ENCODE results near the gene ACSM3. TPM values are rescaled to one million over a fixed set of nuclear protein-coding genes. Genes with fewer than 3 reads are reported as not detected.
"Not testable (repeated sequence)": the region's sequence is repeated elsewhere in the genome, so short reads cannot be mapped to it uniquely, and the experiment has no call there.

The ACSM3 gene
- total and polyA plus RNA-seq, 4 donors, result 0.49 to 2.2 (median 0.99) TPM

- H3K4me3 ChIP-seq (ENCODE audit: low read length in 2 of 2); H3K27me3 ChIP-seq (ENCODE audit: control insufficient read depth in 1 of 2, insufficient read depth in 2 of 2, low read length in 1 of 2); H3K4me1 ChIP-seq (ENCODE audit: control insufficient read depth in 1 of 2, insufficient read depth in 2 of 2, low read length in 2 of 2); ATAC-seq (ENCODE audit: low FRiP score); H3K9me3 ChIP-seq (ENCODE audit: control insufficient read depth, low read length); H3K27ac ChIP-seq (ENCODE audit: low read depth in 1 of 2, low read length in 2 of 2); intact Hi-C loops (cut with DNase I); H3K36me3 ChIP-seq (ENCODE audit: control insufficient read depth in 1 of 2, insufficient read depth in 2 of 2, low read length in 1 of 2); DNase-seq: not testable (repeated sequence)
- WGBS, 2 donors, result 76 to 81% methylated on average over 1 of the region's 1 CpG
Measured at GRCh38 chr16:20764448-20764847, 634 bp downstream of the ACSM3 start.

GRCh38 chr16:20765732-20766131, 1.9 kb downstream of the ACSM3 start:
- H3K4me1 ChIP-seq (ENCODE audit: control insufficient read depth in 1 of 2, insufficient read depth in 2 of 2, low read length in 2 of 2), result no peaks in the 10 kb centered on the region
- H3K36me3 ChIP-seq (ENCODE audit: control insufficient read depth in 1 of 2, insufficient read depth in 2 of 2, low read length in 1 of 2), result no peaks in the 10 kb centered on the region
- H3K4me3 ChIP-seq (ENCODE audit: low read length in 2 of 2), result no peak overlapping the region
- H3K27ac ChIP-seq (ENCODE audit: low read depth in 1 of 2, low read length in 2 of 2), result no peak overlapping the region
- DNase-seq (no peak), ATAC-seq (ENCODE audit: low FRiP score) (no peak)
- no peaks in the 10 kb centered on the region for H3K9me3 ChIP-seq (ENCODE audit: control insufficient read depth, low read length)
- WGBS, 2 donors, result 93 to 98% methylated on average over 2 of the region's 2 CpGs
- intact Hi-C loops (cut with DNase I), result no loop called here
- H3K27me3 ChIP-seq (ENCODE audit: control insufficient read depth in 1 of 2, insufficient read depth in 2 of 2, low read length in 1 of 2), result no peaks in the 10 kb centered on the region

- Histone ChIP-seq H3K36me3 (ENCODE audit: control insufficient read depth in 1 of 2, insufficient read depth in 2 of 2, low read length in 1 of 2) (no peaks in the 10 kb centered on the region), H3K27ac (ENCODE audit: low read depth in 1 of 2, low read length in 2 of 2) (no peak overlapping the region), H3K27me3 (ENCODE audit: control insufficient read depth in 1 of 2, insufficient read depth in 2 of 2, low read length in 1 of 2) (no peaks in the 10 kb centered on the region), H3K9me3 (ENCODE audit: control insufficient read depth, low read length) (no peaks in the 10 kb centered on the region), H3K4me3 (ENCODE audit: low read length in 2 of 2) (no peak overlapping the region), H3K4me1 (ENCODE audit: control insufficient read depth in 1 of 2, insufficient read depth in 2 of 2, low read length in 2 of 2) (no peaks in the 10 kb centered on the region)
- intact Hi-C loops (cut with DNase I), result no loop called here
- WGBS, 2 donors, result 89 to 90% methylated on average over 5 of the region's 5 CpGs
- ATAC-seq (ENCODE audit: low FRiP score), result no peak
- DNase-seq, result no peak
Measured at GRCh38 chr16:20766294-20766693, 2.5 kb downstream of the ACSM3 start.

- Histone ChIP-seq H3K27ac (ENCODE audit: low read depth in 1 of 2, low read length in 2 of 2) (no peak overlapping the region), H3K27me3 (ENCODE audit: control insufficient read depth in 1 of 2, insufficient read depth in 2 of 2, low read length in 1 of 2) (no peaks in the 10 kb centered on the region), H3K4me3 (ENCODE audit: low read length in 2 of 2) (no peak overlapping the region), H3K9me3 (ENCODE audit: control insufficient read depth, low read length) (no peaks in the 10 kb centered on the region), H3K4me1 (ENCODE audit: control insufficient read depth in 1 of 2, insufficient read depth in 2 of 2, low read length in 2 of 2) (no peaks in the 10 kb centered on the region), H3K36me3 (ENCODE audit: control insufficient read depth in 1 of 2, insufficient read depth in 2 of 2, low read length in 1 of 2) (no peaks in the 10 kb centered on the region)
- DNase-seq (no peak), ATAC-seq (ENCODE audit: low FRiP score) (no peak)
- intact Hi-C loops (cut with DNase I), result no loop called here
Measured at GRCh38 chr16:20767577-20767976, 3.8 kb downstream of the ACSM3 start.

GRCh38 chr16:20768121-20768520, 4.3 kb downstream of the ACSM3 start:
- Histone ChIP-seq H3K4me3 (ENCODE audit: low read length in 2 of 2) (no peak overlapping the region), H3K4me1 (ENCODE audit: control insufficient read depth in 1 of 2, insufficient read depth in 2 of 2, low read length in 2 of 2) (no peaks in the 10 kb centered on the region), H3K9me3 (ENCODE audit: control insufficient read depth, low read length) (no peaks in the 10 kb centered on the region), H3K27me3 (ENCODE audit: control insufficient read depth in 1 of 2, insufficient read depth in 2 of 2, low read length in 1 of 2) (no peaks in the 10 kb centered on the region), H3K36me3 (ENCODE audit: control insufficient read depth in 1 of 2, insufficient read depth in 2 of 2, low read length in 1 of 2) (no peaks in the 10 kb centered on the region), H3K27ac (ENCODE audit: low read depth in 1 of 2, low read length in 2 of 2) (no peak overlapping the region)
- 95 to 98% methylated on average over 1 of the region's 1 CpG for WGBS, 2 donors
- DNase-seq (no peak), ATAC-seq (ENCODE audit: low FRiP score) (no peak)
- intact Hi-C loops (cut with DNase I), result no loop called here

- H3K9me3 ChIP-seq (ENCODE audit: control insufficient read depth, low read length), result no peaks in the 10 kb centered on the region
- WGBS, 2 donors, result 46 to 90% methylated on average over 1 of the region's 1 CpG
Measured at GRCh38 chr16:20768818-20769217, 5.0 kb downstream of the ACSM3 start.

GRCh38 chr16:20773679-20774078, 9.9 kb downstream of the ACSM3 start:
- DNase-seq, result no peak
- no peaks in the 10 kb centered on the region for H3K4me1 ChIP-seq (ENCODE audit: control insufficient read depth in 1 of 2, insufficient read depth in 2 of 2, low read length in 2 of 2)
- no peaks in the 10 kb centered on the region for H3K27me3 ChIP-seq (ENCODE audit: control insufficient read depth in 1 of 2, insufficient read depth in 2 of 2, low read length in 1 of 2)
- no peak overlapping the region for H3K27ac ChIP-seq (ENCODE audit: low read depth in 1 of 2, low read length in 2 of 2)
- no peaks in the 10 kb centered on the region for H3K36me3 ChIP-seq (ENCODE audit: control insufficient read depth in 1 of 2, insufficient read depth in 2 of 2, low read length in 1 of 2)
- H3K9me3 ChIP-seq (ENCODE audit: control insufficient read depth, low read length), result no peaks in the 10 kb centered on the region
- 85 to 89% methylated on average over 3 of the region's 3 CpGs for WGBS, 2 donors
- intact Hi-C loops (cut with DNase I), result no loop called here
- H3K4me3 ChIP-seq (ENCODE audit: low read length in 2 of 2), result no peak overlapping the region
- no peak for ATAC-seq (ENCODE audit: low FRiP score)

More at GRCh38 chr16:20768818-20769217, 5.0 kb downstream of the ACSM3 start:
- H3K27me3 ChIP-seq (ENCODE audit: control insufficient read depth in 1 of 2, insufficient read depth in 2 of 2, low read length in 1 of 2), result no peaks in the 10 kb centered on the region
- no peak overlapping the region for H3K27ac ChIP-seq (ENCODE audit: low read depth in 1 of 2, low read length in 2 of 2)
- intact Hi-C loops (cut with DNase I), result no loop called here
- H3K4me3 ChIP-seq (ENCODE audit: low read length in 2 of 2), result no peak overlapping the region
- DNase-seq, result no peak
- no peaks in the 10 kb centered on the region for H3K4me1 ChIP-seq (ENCODE audit: control insufficient read depth in 1 of 2, insufficient read depth in 2 of 2, low read length in 2 of 2)
- H3K36me3 ChIP-seq (ENCODE audit: control insufficient read depth in 1 of 2, insufficient read depth in 2 of 2, low read length in 1 of 2), result no peaks in the 10 kb centered on the region
- no peak for ATAC-seq (ENCODE audit: low FRiP score)

GRCh38 chr16:20774703-20775362, 11.0 kb downstream of the ACSM3 start:
- H3K36me3 ChIP-seq (ENCODE audit: control insufficient read depth in 1 of 2, insufficient read depth in 2 of 2, low read length in 1 of 2), result no peaks in the 10 kb centered on the region
- 53 to 57% methylated on average over 7 of the region's 7 CpGs for WGBS, 2 donors
- H3K4me3 ChIP-seq (ENCODE audit: low read length in 2 of 2), result no peak overlapping the region
- no peaks in the 10 kb centered on the region for H3K4me1 ChIP-seq (ENCODE audit: control insufficient read depth in 1 of 2, insufficient read depth in 2 of 2, low read length in 2 of 2)
- ATAC-seq (ENCODE audit: low FRiP score) (no peak), DNase-seq (peak in 1 of 2 donors; percentile 59)
- no peaks in the 10 kb centered on the region for H3K27me3 ChIP-seq (ENCODE audit: control insufficient read depth in 1 of 2, insufficient read depth in 2 of 2, low read length in 1 of 2)
- H3K9me3 ChIP-seq (ENCODE audit: control insufficient read depth, low read length), result no peaks in the 10 kb centered on the region
- H3K27ac ChIP-seq (ENCODE audit: low read depth in 1 of 2, low read length in 2 of 2), result no peak overlapping the region
- intact Hi-C loops (cut with DNase I), result no loop called here

GRCh38 chr16:20781697-20782096, 17.9 kb downstream of the ACSM3 start:
- Histone ChIP-seq H3K27ac (ENCODE audit: low read depth in 1 of 2, low read length in 2 of 2) (no peak overlapping the region), H3K9me3 (ENCODE audit: control insufficient read depth, low read length) (no peaks in the 10 kb centered on the region), H3K36me3 (ENCODE audit: control insufficient read depth in 1 of 2, insufficient read depth in 2 of 2, low read length in 1 of 2) (no peaks in the 10 kb centered on the region), H3K27me3 (ENCODE audit: control insufficient read depth in 1 of 2, insufficient read depth in 2 of 2, low read length in 1 of 2) (no peaks in the 10 kb centered on the region), H3K4me3 (ENCODE audit: low read length in 2 of 2) (no peak overlapping the region), H3K4me1 (ENCODE audit: control insufficient read depth in 1 of 2, insufficient read depth in 2 of 2, low read length in 2 of 2) (no peaks in the 10 kb centered on the region)
- ATAC-seq (ENCODE audit: low FRiP score) (no peak), DNase-seq (no peak)
- intact Hi-C loops (cut with DNase I), result no loop called here
- 68 to 74% methylated on average over 1 of the region's 1 CpG for WGBS, 2 donors
